Pancreas (tissue), 10 donors: Measurements from ENCODE around the gene GRM7. TPM values are rescaled to one million over a fixed set of nuclear protein-coding genes. Genes with fewer than 3 reads are reported as not detected.

Source experiments
- ATAC-seq, 4 donors: fragments of 200-7000 bp; cut with Tn5 transposase; one replicate each; pipeline versions ENCODE4 v1.8.0 to v1.9.1; 2020; ENCODE audit warnings: mild to moderate bottlenecking in 4 of 4, moderate library complexity in 4 of 4
- DNase-seq, 6 donors: peaks; one replicate each; pipeline ENCODE4 v3.0.0-alpha.2; 2020
- FAIRE-seq: peaks from 2 replicates; lab custom pipeline; 2012; peaks lifted over from hg19 to GRCh38; lab: Jason Lieb, UNC
- H3K27ac ChIP-seq, 4 donors: fragments of 200-600 bp; sonication (generic); 1 replicate in 3 of 4; 2 replicates in 1 of 4; pipeline versions ENCODE4 v1.5.0 to v1.8.0; 2020
- H3K27me3 ChIP-seq, 4 donors: fragments of 200-600 bp; one replicate each; pipeline ENCODE4 v1.8.0; 2021
- H3K36me3 ChIP-seq, 3 donors: fragments of 200-600 bp; sonication (generic) in 1 of 3; one replicate each; pipeline versions ENCODE4 v1.5.0 to v1.8.0; 2020 to 2021
- H3K4me1 ChIP-seq, 3 donors: fragments of 200-600 bp; one replicate each; pipeline ENCODE4 v1.8.0; 2021
- H3K4me3 ChIP-seq, 4 donors: fragments of 200-600 bp; sonication (generic) in 2 of 4; one replicate each; pipeline versions ENCODE4 v1.5.0 to v1.8.0; 2020 to 2021
- H3K9me3 ChIP-seq, 4 donors: fragments of 200-600 bp; one replicate each; pipeline ENCODE4 v1.8.0; 2021
- whole genome bisulfite sequencing, 2 donors: extraction: QIAGEN DNeasy Blood & Tissue Kit; methylation state at CpG; one replicate each; pipeline ENCODE4 v1.1.7; 2013; 5-methylcytosine and 5-hydroxymethylcytosine counted together
- intact Hi-C, 3 donors: fragments of 100-400 bp; cut with DNase I; formaldehyde crosslinking; loops; one replicate each; pipeline versions ENCODE4 v1.11.1 to v1.14.2; 2022
- polyA plus RNA-seq, 2 donors: library from polyadenylated mRNA; stranded (reverse); fragments of 200-250 nt; gene quantifications; one replicate each; pipeline ENCODE4 v1.2.3, GENCODE V29; 2013
- total RNA-seq, 6 donors: library from RNA; stranded (reverse); fragmentation: NEBNext Ultra II Directional in 4 of 6; extraction: Animal tissue kit (Norgen Biotek cat#: 25700) in 4 of 6; gene quantifications; one replicate each; pipeline versions ENCODE4 v1.2.1 to v1.2.4, GENCODE V29; 2021 to 2023
- TF ChIP-seq, protein P1 (sequence below), 4 donors: fragments of 200-600 bp; sonication (generic) in 3 of 4; IDR thresholded peaks; one replicate each; pipeline versions ENCODE4 v1.5.0 to v1.8.0; 2021; ENCODE audit warnings: antibody characterized with exemption in 4 of 4
- donor health status: healthy with polysubstance abuse.
- donor health status: DM: no; HTN: no; CAD: no; lungs with moderate emphysema.
- donor health status: DM: no; HTN: no; CAD: no.
- donor health status: control.
- donor health status: control.
- donor health status: Bipolar disorder and iron deficiency.
- donor health status: DM: yes; HTN: yes; CAD: no.
- donor health status: DM: no; HTN: no; CAD: no.
- donor health status: DM: no; HTN: no; CAD: no.
- donor health status: DM: yes; HTN: yes; CAD: no.

The GRM7 gene
- total and polyA plus RNA-seq, 8 donors = 0.03 to 0.28 (median 0.18) TPM; not detected in 4

DNA sequence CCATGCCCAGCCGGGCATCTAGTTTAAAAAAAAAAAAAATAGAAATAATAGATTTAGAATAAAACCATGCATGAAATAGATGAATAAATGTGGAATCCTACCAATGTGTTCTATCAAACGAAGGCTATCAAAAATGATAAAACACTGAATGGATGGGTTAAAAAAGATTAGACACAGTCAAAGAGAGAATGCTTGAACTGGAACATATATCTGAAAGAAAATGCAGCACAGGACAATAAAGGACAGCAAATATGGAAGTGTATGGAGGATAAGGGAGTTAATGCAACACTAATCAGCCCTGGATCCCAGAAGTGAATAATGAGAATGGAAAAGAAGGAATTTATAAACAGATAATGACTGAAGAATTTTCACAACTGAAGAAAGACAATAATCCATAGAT is 571.7 kb downstream of the GRM7 start:
- Histone ChIP-seq H3K27me3 (no peaks in the 10 kb centered on the region), H3K27ac (no peak overlapping the region), H3K4me3 (no peak overlapping the region), H3K4me1 (peaks cover 0 to 15% (median 4%) of the 10 kb centered on the region in 3 donors), H3K36me3 (no peaks in the 10 kb centered on the region), H3K9me3 (no peaks in the 10 kb centered on the region)
- intact Hi-C loops = no loop called here
- FAIRE-seq (no peak), ATAC-seq (no peak), DNase-seq (no peak)
- 91 to 92% methylated on average over 2 of the region's 2 CpGs for WGBS, 2 donors
- TF ChIP-seq, protein P1, sequence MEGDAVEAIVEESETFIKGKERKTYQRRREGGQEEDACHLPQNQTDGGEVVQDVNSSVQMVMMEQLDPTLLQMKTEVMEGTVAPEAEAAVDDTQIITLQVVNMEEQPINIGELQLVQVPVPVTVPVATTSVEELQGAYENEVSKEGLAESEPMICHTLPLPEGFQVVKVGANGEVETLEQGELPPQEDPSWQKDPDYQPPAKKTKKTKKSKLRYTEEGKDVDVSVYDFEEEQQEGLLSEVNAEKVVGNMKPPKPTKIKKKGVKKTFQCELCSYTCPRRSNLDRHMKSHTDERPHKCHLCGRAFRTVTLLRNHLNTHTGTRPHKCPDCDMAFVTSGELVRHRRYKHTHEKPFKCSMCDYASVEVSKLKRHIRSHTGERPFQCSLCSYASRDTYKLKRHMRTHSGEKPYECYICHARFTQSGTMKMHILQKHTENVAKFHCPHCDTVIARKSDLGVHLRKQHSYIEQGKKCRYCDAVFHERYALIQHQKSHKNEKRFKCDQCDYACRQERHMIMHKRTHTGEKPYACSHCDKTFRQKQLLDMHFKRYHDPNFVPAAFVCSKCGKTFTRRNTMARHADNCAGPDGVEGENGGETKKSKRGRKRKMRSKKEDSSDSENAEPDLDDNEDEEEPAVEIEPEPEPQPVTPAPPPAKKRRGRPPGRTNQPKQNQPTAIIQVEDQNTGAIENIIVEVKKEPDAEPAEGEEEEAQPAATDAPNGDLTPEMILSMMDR (IDR thresholded peaks at IDR 0.05) = no peak

DNA sequence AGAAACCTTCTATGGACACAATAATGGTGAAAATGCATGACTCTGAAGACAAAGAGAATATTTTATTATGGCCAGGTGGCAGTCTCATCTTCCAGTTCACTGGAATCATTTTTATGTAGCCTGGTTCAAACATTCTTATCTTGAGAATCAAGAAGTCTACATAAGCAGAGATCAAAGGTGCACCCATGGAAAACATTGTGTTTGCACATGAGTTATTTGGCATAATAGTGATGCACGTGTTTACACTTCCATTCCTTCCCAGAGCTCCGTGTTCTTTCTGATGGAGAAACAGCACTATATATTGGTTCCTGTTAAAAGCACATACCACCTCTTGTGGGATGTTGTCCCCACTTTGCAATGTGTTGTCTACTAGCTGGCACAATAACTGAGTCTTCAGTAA is 572.2 kb downstream of the GRM7 start:
- ATAC-seq (peak; percentile 69 to 91 (median 76)), DNase-seq (no peak), FAIRE-seq (no peak)
- Histone ChIP-seq H3K36me3 (no peaks in the 10 kb centered on the region), H3K27ac (no peak overlapping the region), H3K9me3 (no peaks in the 10 kb centered on the region), H3K4me3 (no peak overlapping the region), H3K27me3 (no peaks in the 10 kb centered on the region), H3K4me1 (peaks cover 0 to 15% (median 4%) of the 10 kb centered on the region in 3 donors)
- intact Hi-C loops = no loop called here
- TF ChIP-seq, protein P1 (IDR thresholded peaks at IDR 0.05) = no peak
- WGBS, 2 donors = 33 to 40% methylated on average over 2 of the region's 2 CpGs

DNA sequence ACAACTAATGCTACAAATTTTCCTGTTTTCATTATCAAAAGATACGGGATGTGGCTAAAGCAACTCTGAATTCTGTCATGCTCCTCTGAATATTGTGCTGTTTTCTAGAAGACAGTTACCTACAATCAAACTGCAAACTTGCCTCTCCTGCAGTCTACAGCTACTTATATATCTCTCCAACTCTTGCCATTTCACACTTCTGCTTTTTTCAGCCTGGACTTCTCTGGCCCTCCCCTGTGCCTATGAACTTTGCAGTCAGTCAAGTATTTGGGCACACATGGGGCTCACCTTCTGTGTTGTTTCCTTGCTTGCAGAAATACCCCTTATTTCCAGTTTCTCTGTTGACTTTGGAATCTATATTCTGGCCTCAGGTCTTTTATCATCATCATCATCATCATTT is 575.6 kb downstream of the GRM7 start:
- no peak overlapping the region for H3K27ac ChIP-seq
- 76 to 81% methylated on average over 1 of the region's 1 CpG for WGBS, 2 donors
- no peak for DNase-seq
- no peak for FAIRE-seq
- intact Hi-C loops = no loop called here
- H3K4me3 ChIP-seq = no peak overlapping the region
- no peaks in the 10 kb centered on the region for H3K27me3 ChIP-seq
- no peaks in the 10 kb centered on the region for H3K36me3 ChIP-seq
- peaks cover 0 to 6% (median 0%) of the 10 kb centered on the region in 3 donors for H3K4me1 ChIP-seq
- TF ChIP-seq, protein P1 (IDR thresholded peaks at IDR 0.05) = no peak
- no peaks in the 10 kb centered on the region for H3K9me3 ChIP-seq
- no peak for ATAC-seq

DNA sequence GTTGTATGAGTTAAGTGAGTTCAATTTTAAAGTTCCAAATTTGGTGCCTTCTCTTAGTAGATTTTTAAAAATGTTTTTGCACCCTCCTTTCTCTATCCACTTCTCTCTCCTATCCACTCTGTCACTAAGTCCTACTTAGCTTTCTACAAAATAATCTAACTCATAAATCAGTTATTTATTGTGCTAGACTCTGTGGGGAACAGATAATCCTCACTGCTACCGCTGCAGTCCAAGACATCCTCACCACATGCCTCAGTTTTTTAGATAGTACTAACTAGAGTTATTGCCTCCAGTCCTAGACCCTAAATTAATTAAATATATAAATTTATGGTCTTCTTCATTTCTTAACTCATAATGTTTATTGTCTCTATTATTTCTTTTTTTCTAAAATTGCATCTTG is 576.3 kb downstream of the GRM7 start:
- no peak overlapping the region for H3K27ac ChIP-seq
- H3K9me3 ChIP-seq = no peaks in the 10 kb centered on the region
- TF ChIP-seq, protein P1 (IDR thresholded peaks at IDR 0.05) = no peak
- ATAC-seq = no peak
- WGBS, 2 donors = 97% methylated on average over 1 of the region's 1 CpG
- no peaks in the 10 kb centered on the region for H3K27me3 ChIP-seq
- no peak for FAIRE-seq
- H3K4me3 ChIP-seq = no peak overlapping the region
- intact Hi-C loops = no loop called here
- H3K4me1 ChIP-seq = peaks cover 0 to 6% (median 0%) of the 10 kb centered on the region in 3 donors
- H3K36me3 ChIP-seq = no peaks in the 10 kb centered on the region
- no peak for DNase-seq

DNA sequence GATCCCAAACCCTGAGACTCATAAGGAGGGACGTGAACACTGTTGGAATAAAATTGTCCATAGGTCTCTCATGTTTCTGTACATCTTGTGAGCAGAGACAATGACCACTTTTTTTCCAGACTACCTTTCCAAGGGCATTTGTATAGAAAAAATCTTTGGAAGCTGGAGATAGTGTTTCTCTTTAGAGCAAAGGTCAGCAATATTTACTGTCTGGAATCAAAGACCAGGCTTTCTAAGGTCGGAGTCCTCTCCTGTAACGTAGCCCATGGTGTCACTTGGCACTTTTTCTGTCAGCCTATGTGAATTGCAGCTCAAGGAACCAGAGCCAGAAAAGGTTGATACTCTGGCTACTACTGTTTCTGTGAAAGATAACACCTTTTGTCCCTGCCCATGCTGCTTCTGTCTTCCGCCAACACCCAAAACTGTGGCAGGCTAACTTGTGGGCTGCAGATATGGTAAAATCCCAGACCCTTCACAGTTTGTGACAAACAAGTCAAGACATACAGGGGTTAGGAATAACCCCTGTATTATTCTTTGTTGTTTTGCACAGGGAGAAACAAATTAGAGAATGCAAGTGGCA is 578.3 kb downstream of the GRM7 start:
- WGBS, 2 donors = 45 to 51% methylated on average over 4 of the region's 4 CpGs
- H3K27ac ChIP-seq = no peak overlapping the region
- intact Hi-C loops = no loop called here
- TF ChIP-seq, protein P1 (IDR thresholded peaks at IDR 0.05) = no peak
- no peaks in the 10 kb centered on the region for H3K4me1 ChIP-seq
- no peak overlapping the region for H3K4me3 ChIP-seq
- H3K36me3 ChIP-seq = no peaks in the 10 kb centered on the region
- DNase-seq = no peak
- no peak for ATAC-seq
- no peaks in the 10 kb centered on the region for H3K27me3 ChIP-seq
- H3K9me3 ChIP-seq = no peaks in the 10 kb centered on the region
- FAIRE-seq = no peak
